Measurements from ENCODE around the gene IGSF11.
"Not testable (repeated sequence)": the region's sequence is repeated elsewhere in the genome, so short reads cannot be mapped to it uniquely, and the experiment has no call there.

Gene IGSF11

DNA sequence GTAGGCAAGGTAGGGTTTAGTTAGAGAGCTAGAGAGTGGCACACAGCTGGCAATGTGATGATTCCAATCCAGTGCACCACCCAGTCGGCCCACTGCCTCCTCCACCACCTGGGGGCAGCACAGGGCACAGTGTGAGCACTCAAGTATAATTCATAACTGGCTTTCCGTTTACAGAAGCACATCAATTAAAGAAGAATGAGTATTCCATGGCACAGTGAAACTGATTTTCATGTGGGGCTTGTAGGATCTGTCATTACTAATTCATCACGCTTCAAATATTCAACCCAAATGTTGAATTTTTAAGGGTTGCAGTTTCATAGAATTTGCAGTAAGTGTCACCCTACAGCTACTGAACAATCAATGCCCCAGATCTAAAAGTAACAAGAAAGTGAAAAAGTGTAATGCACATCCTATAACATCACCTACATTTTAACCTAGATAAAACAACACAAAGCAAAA, 149.9 kb downstream of the IGSF11 start:
- TF ChIP-seq, protein P1, sequence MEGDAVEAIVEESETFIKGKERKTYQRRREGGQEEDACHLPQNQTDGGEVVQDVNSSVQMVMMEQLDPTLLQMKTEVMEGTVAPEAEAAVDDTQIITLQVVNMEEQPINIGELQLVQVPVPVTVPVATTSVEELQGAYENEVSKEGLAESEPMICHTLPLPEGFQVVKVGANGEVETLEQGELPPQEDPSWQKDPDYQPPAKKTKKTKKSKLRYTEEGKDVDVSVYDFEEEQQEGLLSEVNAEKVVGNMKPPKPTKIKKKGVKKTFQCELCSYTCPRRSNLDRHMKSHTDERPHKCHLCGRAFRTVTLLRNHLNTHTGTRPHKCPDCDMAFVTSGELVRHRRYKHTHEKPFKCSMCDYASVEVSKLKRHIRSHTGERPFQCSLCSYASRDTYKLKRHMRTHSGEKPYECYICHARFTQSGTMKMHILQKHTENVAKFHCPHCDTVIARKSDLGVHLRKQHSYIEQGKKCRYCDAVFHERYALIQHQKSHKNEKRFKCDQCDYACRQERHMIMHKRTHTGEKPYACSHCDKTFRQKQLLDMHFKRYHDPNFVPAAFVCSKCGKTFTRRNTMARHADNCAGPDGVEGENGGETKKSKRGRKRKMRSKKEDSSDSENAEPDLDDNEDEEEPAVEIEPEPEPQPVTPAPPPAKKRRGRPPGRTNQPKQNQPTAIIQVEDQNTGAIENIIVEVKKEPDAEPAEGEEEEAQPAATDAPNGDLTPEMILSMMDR (IDR thresholded peaks at IDR 0.05; ENCODE audit: low read depth, low read length, missing control alignments), result peak; percentile 97
- H3K4me3 ChIP-seq (ENCODE audit: low read depth, low read length), result no peak overlapping the region
- no peak overlapping the region for H3K27ac ChIP-seq
- DNase-seq, result peak; percentile 46
- in situ Hi-C loops (cut with HindIII; ENCODE audit: low pct_ligation_motif_present, low sequenced_read_pairs), result no loop called here
- H3K36me3 ChIP-seq (replicated peaks), result no peaks in the 10 kb centered on the region
- no peaks in the 10 kb centered on the region for H3K27me3 ChIP-seq (replicated peaks)

DNA sequence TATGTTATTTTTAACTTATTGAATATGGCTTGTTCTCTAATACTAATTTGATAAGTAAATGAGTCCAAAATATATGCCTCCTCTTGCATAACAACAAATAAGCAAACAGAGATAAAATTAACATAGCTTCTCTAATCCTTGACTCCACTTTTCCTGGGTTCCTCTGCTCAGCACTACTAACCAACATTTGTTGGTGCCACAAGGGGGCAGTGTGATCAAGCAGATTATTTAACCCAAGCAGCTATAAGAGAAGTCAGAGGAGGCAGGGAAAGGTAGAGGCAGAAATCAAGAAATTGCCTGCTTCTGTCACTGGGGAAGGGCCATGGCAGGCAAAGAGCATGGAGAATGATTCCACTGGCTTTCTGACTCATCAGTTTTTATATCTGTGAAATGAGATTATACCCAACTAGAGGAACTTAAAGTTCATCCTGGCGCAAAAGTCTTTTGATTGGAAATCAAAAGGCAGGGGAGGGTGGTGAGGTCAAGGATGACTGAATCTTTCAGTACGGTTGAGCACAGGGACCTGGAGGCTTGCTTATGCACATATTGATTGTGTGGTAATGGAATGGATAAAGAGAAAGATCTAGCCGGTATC, 152.2 kb downstream of the IGSF11 start:
- DNase-seq, result peak; percentile 66
- Histone ChIP-seq H3K36me3 (replicated peaks) (no peaks in the 10 kb centered on the region), H3K27ac (no peak overlapping the region), H3K27me3 (replicated peaks) (no peaks in the 10 kb centered on the region), H3K4me3 (ENCODE audit: low read depth, low read length) (no peak overlapping the region)
- in situ Hi-C loops (cut with HindIII; ENCODE audit: low pct_ligation_motif_present, low sequenced_read_pairs), result no loop called here
- TF ChIP-seq, protein P1 (IDR thresholded peaks at IDR 0.05; ENCODE audit: low read depth, low read length, missing control alignments), result peak; percentile 82

DNA sequence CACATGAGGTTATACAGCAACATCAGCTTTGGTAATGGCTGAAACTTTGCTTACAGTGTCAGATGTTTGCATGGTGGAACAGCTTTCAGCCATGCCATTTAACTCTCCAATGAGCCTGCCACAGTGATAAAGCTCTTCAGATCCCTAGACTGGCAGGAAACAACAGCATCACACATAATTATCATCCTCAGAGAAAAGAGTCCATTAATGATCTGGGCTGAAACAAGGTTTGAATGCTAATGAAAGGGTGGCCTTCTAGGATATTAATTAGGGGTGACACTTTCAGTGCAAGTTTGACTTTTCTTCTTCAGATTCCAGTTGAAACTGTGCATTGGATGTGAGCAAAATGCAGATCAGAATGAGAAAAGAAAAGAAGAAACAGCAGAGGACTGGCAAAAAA, 166.6 kb downstream of the IGSF11 start:
- TF ChIP-seq, protein P1 (IDR thresholded peaks at IDR 0.05; ENCODE audit: low read depth, low read length, missing control alignments), result no peak
- Histone ChIP-seq H3K36me3 (replicated peaks) (no peaks in the 10 kb centered on the region), H3K27me3 (replicated peaks) (no peaks in the 10 kb centered on the region), H3K4me3 (ENCODE audit: low read depth, low read length) (no peak overlapping the region), H3K27ac (no peak overlapping the region)
- no peak for DNase-seq
- in situ Hi-C loops (cut with HindIII; ENCODE audit: low pct_ligation_motif_present, low sequenced_read_pairs), result no loop called here

DNA sequence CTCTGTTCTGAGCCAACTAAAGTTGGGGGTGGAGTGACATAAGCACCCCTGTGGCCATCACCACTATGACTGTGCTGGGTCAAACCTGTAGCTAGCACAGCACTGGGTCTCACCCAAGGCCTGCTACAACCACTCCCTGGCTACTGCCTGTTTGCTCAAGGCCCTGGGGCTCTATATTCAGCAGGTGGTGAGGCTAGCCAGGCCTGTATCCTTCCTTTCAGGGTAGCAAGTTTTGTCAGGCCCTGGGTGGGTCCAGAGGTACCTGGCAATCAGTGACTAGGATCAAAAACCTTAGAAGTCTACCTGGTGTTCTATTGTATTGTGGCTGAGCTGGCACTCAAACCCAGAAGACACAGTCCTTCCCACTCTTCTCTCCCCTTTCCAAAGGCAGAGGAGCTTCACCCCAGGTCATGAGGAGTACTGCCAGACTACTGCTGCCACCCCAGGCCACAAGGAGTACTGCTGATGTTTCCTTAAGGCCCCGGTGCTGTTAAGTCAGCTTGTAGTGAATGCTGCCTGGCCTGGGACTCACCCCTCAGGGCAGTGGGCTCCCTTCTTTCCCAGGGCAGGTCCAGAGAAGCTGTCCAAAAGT, 170.8 kb downstream of the IGSF11 start:
- H3K27ac ChIP-seq, result no peak overlapping the region
- in situ Hi-C loops (cut with HindIII; ENCODE audit: low pct_ligation_motif_present, low sequenced_read_pairs), result no loop called here
- TF ChIP-seq, protein P1 (IDR thresholded peaks at IDR 0.05; ENCODE audit: low read depth, low read length, missing control alignments), result no peak

DNA sequence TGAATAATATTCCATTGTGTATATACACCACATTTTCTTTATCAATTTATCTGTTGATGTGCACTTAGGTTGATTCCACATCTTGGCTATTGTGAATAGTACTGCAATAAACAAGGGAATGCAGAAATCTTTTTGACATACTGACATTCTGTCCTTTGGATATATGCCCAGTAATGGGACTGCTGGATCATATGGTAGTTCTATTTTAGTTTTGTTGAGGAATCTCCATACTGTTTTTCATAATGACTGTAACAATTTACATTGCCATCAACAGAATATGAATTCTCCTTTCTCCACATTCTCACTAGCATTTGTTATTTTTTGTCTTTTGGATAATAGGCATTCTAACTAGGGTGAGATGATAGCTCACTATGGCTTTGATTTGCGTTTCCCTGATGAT, 174.7 kb downstream of the IGSF11 start:
- TF ChIP-seq, protein P1 (IDR thresholded peaks at IDR 0.05; ENCODE audit: low read depth, low read length, missing control alignments), result no peak

More for the DNA sequence above, 170.8 kb downstream of the IGSF11 start:
- Histone ChIP-seq H3K27me3 (replicated peaks) (no peaks in the 10 kb centered on the region), H3K36me3 (replicated peaks) (no peaks in the 10 kb centered on the region), H3K4me3 (ENCODE audit: low read depth, low read length) (no peak overlapping the region)
- DNase-seq, result no peak

DNA sequence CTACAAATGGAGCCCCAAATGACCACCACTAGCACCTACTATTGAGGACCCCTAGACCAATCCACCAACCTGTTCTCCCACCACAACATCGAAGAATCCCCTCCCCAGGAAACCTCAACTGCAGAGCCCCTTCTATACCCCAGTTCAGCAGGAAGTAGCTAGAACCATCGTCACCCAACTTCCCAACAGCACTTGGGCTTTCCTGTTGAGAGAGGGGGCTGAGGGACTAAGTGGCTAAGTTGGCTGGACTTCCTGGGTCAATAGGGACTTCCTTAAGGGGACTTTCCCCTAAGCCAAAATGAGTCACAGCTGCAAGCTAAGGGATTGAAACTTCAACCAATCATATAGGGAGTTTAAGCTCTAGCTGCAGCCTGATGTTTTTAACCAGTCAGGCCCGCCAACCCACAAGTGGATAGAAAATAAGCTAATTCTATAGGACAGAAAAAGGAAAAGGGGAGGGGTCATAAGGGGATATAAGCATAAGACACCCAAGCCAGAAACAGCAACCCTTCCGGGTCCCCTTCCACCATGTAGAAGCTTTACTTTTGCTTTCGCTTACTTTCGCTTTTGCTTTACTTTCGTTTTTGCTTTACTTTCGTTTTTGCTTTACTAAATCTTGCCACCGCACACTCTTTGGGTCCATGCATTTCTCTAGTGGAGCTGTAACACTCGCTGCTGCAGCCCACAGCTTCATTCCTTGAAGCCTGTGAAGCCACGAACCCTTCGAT, 183.0 kb downstream of the IGSF11 start:
- H3K27me3 ChIP-seq (replicated peaks); DNase-seq; H3K4me3 ChIP-seq (ENCODE audit: low read depth, low read length); in situ Hi-C loops (cut with HindIII; ENCODE audit: low pct_ligation_motif_present, low sequenced_read_pairs); H3K27ac ChIP-seq; H3K36me3 ChIP-seq (replicated peaks): not testable (repeated sequence)

More for the DNA sequence above, 174.7 kb downstream of the IGSF11 start:
- Histone ChIP-seq H3K4me3 (ENCODE audit: low read depth, low read length) (no peak overlapping the region), H3K27ac (no peak overlapping the region), H3K27me3 (replicated peaks) (no peaks in the 10 kb centered on the region), H3K36me3 (replicated peaks) (no peaks in the 10 kb centered on the region)
- in situ Hi-C loops (cut with HindIII; ENCODE audit: low pct_ligation_motif_present, low sequenced_read_pairs), result no loop called here
- DNase-seq, result no peak

All from brain microvascular endothelial cell (primary cell).